SU-DHL-6 (cell line): ENCODE measurements around the gene ERC1.

Experiments used
- H2AFZ ChIP-seq: fragments of 200-600 bp; sonication (generic); 2 replicates; pipeline ENCODE4 v1.6.1; 2014; ENCODE audit warnings: low read depth, mild to moderate bottlenecking, moderate library complexity, mixed read lengths, antibody characterized with exemption, low read length; ENCODE audit not compliant: severe bottlenecking
- H3F3A ChIP-seq: fragments of 200-600 bp; shearing (Covaris generic); 2 replicates; pipeline ENCODE4 v1.6.0; 2016; ENCODE audit warnings: antibody characterized with exemption, mild to moderate bottlenecking; ENCODE audit not compliant: insufficient read depth
- H3K27ac ChIP-seq: fragments of 200-600 bp; sonication (generic); 2 replicates; pipeline ENCODE4 v1.5.1; 2016; ENCODE audit warnings: low read depth, mild to moderate bottlenecking, low read length, moderate library complexity, mixed read lengths
- H3K27me3 ChIP-seq: fragments of 200-600 bp; sonication (generic), shearing (Covaris generic); 2 replicates; pipeline ENCODE4 v1.6.0; 2014; ENCODE audit warnings: mild to moderate bottlenecking, low read length
- H3K36me3 ChIP-seq: fragments of 200-600 bp; sonication (generic); 2 replicates; pipeline ENCODE4 v1.6.1; 2014; ENCODE audit warnings: mild to moderate bottlenecking, low read length, mixed read lengths
- H3K4me2 ChIP-seq: fragments of 300-600, 200-600 bp; shearing (Covaris generic), sonication (generic); 2 replicates; pipeline ENCODE4 v1.6.0; 2014; ENCODE audit warnings: low read length, low read depth, mild to moderate bottlenecking; ENCODE audit not compliant: poor library complexity, severe bottlenecking
- H3K4me3 ChIP-seq: fragments of 200-600 bp; sonication (generic); 2 replicates; pipeline ENCODE4 v1.5.1; 2014; ENCODE audit warnings: antibody characterized with exemption, low read length, mild to moderate bottlenecking, mixed read lengths; ENCODE audit not compliant: insufficient read depth, poor library complexity, severe bottlenecking
- H3K79me2 ChIP-seq: fragments of 200-600 bp; sonication (generic); 2 replicates; pipeline ENCODE4 v1.6.1; 2014; ENCODE audit warnings: mild to moderate bottlenecking, low read length, moderate library complexity; ENCODE audit not compliant: insufficient read depth
- H3K9ac ChIP-seq: fragments of 200-600 bp; sonication (generic); 2 replicates; pipeline ENCODE4 v1.7.0; 2014; ENCODE audit warnings: mild to moderate bottlenecking, low read length
- H3K9me2 ChIP-seq: fragments of 200-600 bp; sonication (generic); replicated peaks from 2 replicates; pipeline ENCODE4 v1.6.1; 2014; ENCODE audit warnings: low read length; ENCODE audit not compliant: insufficient read depth
- H3K9me3 ChIP-seq: fragments of 200-600 bp; sonication (generic); 2 replicates; pipeline ENCODE4 v1.6.1; 2014; ENCODE audit warnings: low read length, mixed read lengths; ENCODE audit not compliant: insufficient read depth
- H4K20me1 ChIP-seq: fragments of 200-600 bp; sonication (generic); 2 replicates; pipeline ENCODE4 v1.6.1; 2014; ENCODE audit warnings: low read depth, mild to moderate bottlenecking, antibody characterized with exemption, low read length, moderate library complexity, mixed read lengths
- CTCF ChIP-seq: fragments of 200-600 bp; sonication (generic); IDR thresholded peaks from one replicate; pipeline ENCODE4 v1.5.1; 2017; ENCODE audit warnings: antibody characterized with exemption, mild to moderate bottlenecking, low read length, moderate library complexity; ENCODE audit not compliant: insufficient read depth, poor library complexity, severe bottlenecking
- EZH2phosphoT487 ChIP-seq: fragments of 200-600 bp; sonication (generic), shearing (Covaris generic); conservative IDR thresholded peaks from 2 replicates; pipeline ENCODE4 v1.6.1; 2018; ENCODE audit warnings: mild to moderate bottlenecking, antibody characterized with exemption, low read length, moderate library complexity, mixed read lengths

Gene ERC1

GRCh38 chr12:1505576-1505975, 514.6 kb downstream of the ERC1 start:
- Histone ChIP-seq H4K20me1 (no peaks in the 10 kb centered on the region), H3K79me2 (no peaks in the 10 kb centered on the region), H3K9ac (no peak overlapping the region), H3F3A (no peaks in the 10 kb centered on the region), H2AFZ (no peak overlapping the region), H3K9me3 (no peaks in the 10 kb centered on the region), H3K9me2 (no peaks in the 10 kb centered on the region), H3K4me2 (no peak overlapping the region), H3K27ac (no peak overlapping the region), H3K4me3 (no peak overlapping the region), H3K27me3 (no peaks in the 10 kb centered on the region), H3K36me3 (no peaks in the 10 kb centered on the region)
- TF ChIP-seq CTCF: no peak
- TF ChIP-seq EZH2phosphoT487: no peak

- H3K9me3 ChIP-seq: no peaks in the 10 kb centered on the region
- no peak overlapping the region for H3K9ac ChIP-seq
- H3K79me2 ChIP-seq: no peaks in the 10 kb centered on the region
- no peaks in the 10 kb centered on the region for H4K20me1 ChIP-seq
- H3K27me3 ChIP-seq: no peaks in the 10 kb centered on the region
- no peak overlapping the region for H3K4me3 ChIP-seq
- no peaks in the 10 kb centered on the region for H3F3A ChIP-seq
- no peak overlapping the region for H3K4me2 ChIP-seq
- H2AFZ ChIP-seq: no peak overlapping the region
- H3K9me2 ChIP-seq: no peaks in the 10 kb centered on the region
- no peaks in the 10 kb centered on the region for H3K36me3 ChIP-seq
- H3K27ac ChIP-seq: no peak overlapping the region
- TF ChIP-seq EZH2phosphoT487 (no peak), CTCF (no peak)
Observed at GRCh38 chr12:1507308-1507707, 516.3 kb downstream of the ERC1 start.

- no peaks in the 10 kb centered on the region for H3F3A ChIP-seq
- no peak overlapping the region for H3K4me2 ChIP-seq
- no peak overlapping the region for H3K4me3 ChIP-seq
- H2AFZ ChIP-seq: no peak overlapping the region
- H4K20me1 ChIP-seq: no peaks in the 10 kb centered on the region
- H3K27me3 ChIP-seq: no peaks in the 10 kb centered on the region
- H3K9me3 ChIP-seq: no peaks in the 10 kb centered on the region
- H3K27ac ChIP-seq: no peak overlapping the region
- no peaks in the 10 kb centered on the region for H3K9me2 ChIP-seq
- TF ChIP-seq EZH2phosphoT487 (no peak), CTCF (no peak)
- no peak overlapping the region for H3K9ac ChIP-seq
- H3K36me3 ChIP-seq: no peaks in the 10 kb centered on the region
- H3K79me2 ChIP-seq: no peaks in the 10 kb centered on the region
Observed at GRCh38 chr12:1509413-1510052, 518.5 kb downstream of the ERC1 start.
